G401.6 (cell line): ENCODE measurements around the gene KCP.

Experiments
- FAIRE-seq: peaks from 2 replicates; lab custom pipeline; 2012; peaks lifted over from hg19 to GRCh38; lab: Jason Lieb, UNC

The KCP gene

GRCh38 chr7:128854396-128854795, 56.1 kb downstream of the KCP start:
- FAIRE-seq = no peak

GRCh38 chr7:128853799-128854198, 56.7 kb downstream of the KCP start:
- FAIRE-seq = no peak

DNA sequence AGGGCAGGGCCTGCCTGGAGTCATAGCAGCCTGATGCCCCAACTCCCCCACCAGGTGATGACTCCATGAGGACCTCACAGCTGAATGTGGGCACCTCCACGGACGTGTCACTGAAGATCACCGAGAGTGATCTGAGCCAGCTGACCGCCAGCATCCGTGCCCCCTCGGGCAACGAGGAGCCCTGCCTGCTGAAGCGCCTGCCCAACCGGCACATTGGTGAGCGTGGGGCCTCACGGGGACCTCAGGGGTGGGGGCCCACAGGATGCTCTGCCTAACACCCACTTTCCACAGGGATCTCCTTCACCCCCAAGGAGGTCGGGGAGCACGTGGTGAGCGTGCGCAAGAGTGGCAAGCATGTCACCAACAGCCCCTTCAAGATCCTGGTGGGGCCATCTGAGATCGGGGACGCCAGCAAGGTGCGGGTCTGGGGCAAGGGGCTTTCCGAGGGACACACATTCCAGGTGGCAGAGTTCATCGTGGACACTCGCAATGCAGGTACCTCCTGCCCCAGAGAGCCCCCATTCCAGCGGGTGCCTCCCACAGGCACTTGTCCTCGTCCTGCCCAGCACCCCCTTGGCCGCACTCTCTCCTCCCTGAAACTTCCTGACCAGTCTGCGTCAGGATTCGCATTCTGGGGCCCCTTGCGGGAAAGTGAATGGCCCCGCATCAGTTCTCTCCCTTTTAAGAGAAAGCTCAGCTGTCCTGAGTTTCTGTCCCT, 57.8 kb downstream of the KCP start:
- no peak for FAIRE-seq

DNA sequence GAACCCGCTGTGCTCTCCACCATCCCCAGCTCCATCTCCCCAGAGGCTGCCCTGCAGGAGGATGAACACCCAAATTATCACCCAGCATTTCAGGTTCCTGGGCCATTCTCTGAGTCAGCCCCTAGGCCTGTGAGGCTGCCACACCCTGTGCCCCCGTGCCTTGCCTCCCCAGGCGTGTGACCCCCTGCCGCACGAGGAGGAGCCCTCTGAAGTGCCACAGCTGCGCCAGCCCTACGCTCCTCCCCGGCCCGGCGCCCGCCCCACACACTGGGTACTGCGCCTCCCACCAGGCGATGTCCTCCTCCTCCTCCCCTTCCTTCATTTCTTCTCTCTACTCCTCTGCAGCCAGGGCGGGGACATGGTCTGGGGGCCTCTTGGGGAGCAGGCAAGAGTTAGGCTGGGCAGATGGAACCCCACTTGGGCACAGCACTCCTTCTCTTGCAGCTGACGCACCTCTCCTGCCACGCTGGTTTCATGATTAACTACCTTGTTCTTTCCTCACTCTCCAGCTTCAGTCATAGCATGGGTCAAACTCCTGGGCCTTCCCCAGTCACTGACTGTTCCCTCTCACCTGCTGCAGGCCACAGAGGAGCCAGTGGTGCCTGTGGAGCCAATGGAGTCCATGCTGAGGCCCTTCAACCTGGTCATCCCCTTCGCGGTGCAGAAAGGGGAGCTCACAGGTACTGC, 60.6 kb downstream of the KCP start:
- FAIRE-seq = no peak

DNA sequence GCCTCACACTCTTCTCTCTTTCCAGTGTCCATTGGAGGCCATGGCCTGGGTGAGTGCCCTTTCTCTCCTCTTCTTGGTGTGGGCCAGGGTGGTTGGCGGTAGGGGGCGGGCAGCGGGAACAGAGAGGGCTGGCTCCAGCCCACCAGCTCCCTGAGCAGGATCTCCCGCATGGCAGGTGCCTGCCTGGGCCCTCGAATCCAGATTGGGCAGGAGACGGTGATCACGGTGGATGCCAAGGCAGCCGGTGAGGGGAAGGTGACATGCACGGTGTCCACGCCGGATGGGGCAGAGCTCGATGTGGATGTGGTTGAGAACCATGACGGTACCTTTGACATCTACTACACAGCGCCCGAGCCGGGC, 61.4 kb downstream of the KCP start:
- FAIRE-seq = no peak

- no peak for FAIRE-seq
Measured at GRCh38 chr7:128848289-128849155, 62.0 kb downstream of the KCP start.

DNA sequence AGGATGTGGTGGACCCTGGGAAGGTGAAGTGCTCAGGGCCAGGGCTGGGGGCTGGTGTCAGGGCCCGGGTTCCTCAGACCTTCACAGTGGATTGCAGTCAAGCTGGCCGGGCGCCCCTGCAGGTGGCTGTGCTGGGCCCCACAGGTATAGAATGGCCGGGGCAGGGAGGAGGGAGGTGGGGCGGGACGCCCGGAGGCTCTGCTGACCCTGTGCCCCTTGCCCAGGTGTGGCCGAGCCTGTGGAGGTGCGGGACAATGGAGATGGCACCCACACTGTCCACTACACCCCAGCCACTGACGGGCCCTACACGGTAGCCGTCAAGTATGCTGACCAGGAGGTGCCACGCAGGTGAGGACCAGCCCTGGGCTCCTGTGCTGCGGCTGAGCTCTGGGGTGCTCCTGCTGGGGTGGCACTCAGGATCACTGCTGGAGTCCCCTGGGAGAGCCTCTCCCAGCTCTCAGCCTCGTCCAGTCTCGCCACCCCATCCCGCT, 62.7 kb downstream of the KCP start:
- no peak for FAIRE-seq

GRCh38 chr7:128846781-128847444, 63.6 kb downstream of the KCP start:
- FAIRE-seq = no peak

DNA sequence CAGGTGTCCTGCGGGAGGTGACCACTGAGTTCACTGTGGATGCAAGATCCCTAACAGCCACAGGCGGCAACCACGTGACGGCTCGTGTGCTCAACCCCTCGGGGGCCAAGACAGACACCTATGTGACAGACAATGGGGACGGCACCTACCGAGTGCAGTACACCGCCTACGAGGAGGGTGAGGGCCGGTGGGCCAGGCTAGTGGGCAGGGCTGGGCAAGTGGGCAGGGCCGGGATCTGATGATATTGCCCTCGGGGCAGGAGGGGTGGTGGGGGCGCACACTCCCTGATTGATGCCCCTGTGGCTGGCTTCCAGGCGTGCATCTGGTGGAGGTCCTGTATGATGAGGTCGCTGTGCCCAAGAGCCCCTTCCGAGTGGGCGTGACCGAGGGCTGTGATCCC, 64.5 kb downstream of the KCP start:
- FAIRE-seq = no peak

GRCh38 chr7:128845475-128845874, 65.0 kb downstream of the KCP start:
- FAIRE-seq = no peak

- no peak for FAIRE-seq
Measured at GRCh38 chr7:128844777-128845311, 65.7 kb downstream of the KCP start.

- no peak for FAIRE-seq
Measured at GRCh38 chr7:128843938-128844621, 66.4 kb downstream of the KCP start.

DNA sequence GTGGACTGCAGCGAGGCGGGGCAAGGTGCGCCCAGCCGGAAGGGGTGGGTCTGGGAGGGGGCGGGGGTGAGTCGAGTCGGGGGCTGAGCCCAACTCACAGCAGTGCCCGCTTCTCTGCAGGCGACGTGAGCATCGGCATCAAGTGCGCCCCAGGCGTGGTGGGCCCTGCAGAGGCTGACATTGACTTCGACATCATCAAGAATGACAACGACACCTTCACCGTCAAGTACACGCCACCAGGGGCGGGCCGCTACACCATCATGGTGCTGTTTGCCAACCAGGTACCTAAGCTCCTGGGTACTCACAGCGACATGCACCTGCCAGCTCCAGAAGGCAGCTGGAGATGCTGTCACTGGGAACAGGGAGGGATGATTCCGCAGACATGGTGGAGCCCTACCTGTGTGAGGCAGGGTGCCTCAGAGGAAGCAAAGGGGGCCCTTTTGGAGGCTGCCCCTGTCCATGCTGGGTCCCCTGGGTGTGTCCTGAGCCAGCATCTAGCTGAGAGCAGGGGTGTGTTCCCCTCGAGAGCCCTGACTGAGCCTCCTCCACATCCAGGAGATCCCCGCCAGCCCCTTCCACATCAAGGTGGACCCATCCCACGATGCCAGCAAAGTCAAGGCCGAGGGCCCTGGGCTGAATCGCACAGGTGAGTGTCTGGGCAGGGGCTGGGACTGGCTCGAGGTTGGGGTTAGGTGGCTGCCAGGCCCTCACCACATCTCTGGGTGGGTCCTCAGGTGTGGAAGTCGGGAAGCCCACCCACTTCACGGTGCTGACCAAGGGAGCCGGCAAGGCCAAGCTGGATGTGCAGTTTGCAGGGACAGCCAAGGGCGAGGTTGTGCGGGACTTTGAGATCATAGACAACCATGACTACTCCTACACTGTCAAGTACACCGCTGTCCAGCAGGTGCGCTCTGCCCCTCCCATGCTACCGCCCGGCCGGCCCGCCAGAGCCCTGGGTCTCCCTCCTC, 67.6 kb downstream of the KCP start:
- FAIRE-seq = no peak

GRCh38 chr7:128841921-128842673, 68.4 kb downstream of the KCP start:
- no peak for FAIRE-seq

DNA sequence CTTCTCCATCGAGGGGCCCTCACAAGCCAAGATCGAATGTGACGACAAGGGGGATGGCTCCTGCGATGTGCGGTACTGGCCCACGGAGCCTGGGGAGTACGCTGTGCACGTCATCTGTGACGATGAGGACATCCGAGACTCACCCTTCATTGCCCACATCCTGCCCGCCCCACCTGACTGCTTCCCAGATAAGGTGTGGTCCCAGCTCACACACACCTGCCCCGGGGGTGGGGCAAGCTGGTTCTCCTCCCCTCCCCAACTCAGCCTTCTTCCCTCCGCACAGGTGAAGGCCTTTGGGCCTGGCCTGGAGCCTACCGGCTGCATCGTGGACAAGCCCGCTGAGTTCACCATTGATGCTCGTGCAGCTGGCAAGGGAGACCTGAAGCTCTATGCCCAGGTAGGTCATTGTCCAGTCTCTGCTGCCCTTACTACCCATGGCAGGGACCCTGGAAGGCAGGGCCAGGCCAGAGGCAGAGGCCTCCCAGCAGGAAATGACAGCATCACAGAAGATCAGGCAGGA, 69.3 kb downstream of the KCP start:
- no peak for FAIRE-seq

DNA sequence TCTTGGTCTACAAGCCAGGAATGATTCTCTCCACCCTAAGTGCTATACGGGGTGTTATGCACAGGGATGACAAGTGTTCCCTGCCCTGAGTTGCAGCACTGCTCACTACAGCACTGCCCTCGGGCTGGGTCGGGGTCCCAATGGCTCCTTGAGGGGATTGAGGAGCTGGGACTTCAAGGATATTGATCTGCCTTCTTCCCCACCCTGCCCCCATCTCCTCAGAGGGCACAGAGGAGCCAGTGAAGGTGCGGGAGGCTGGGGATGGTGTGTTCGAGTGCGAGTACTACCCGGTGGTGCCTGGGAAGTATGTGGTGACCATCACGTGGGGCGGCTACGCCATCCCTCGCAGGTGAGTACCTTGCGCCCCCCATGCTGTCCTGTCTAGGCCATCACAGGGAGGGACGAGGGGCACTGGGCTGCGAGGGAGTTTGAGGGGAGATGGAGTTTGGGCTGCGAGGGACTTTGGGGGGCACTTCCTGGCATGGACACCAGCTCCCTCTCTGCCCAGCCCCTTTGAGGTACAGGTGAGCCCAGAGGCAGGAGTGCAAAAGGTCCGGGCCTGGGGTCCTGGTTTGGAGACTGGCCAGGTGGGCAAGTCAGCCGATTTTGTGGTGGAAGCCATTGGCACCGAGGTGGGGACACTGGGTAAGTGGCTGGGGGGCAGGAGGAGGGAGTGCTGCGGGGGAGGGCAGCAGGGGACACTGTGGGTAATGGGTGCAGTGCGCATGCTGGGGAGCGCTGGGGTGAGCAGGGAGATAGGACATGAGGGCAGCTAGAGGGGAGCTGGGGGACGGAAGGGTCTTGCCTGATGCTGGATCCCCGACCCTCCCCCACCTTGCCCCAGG, 70.0 kb downstream of the KCP start:
- FAIRE-seq = no peak

- no peak for FAIRE-seq
Measured at GRCh38 chr7:128839751-128840177, 70.7 kb downstream of the KCP start.

DNA sequence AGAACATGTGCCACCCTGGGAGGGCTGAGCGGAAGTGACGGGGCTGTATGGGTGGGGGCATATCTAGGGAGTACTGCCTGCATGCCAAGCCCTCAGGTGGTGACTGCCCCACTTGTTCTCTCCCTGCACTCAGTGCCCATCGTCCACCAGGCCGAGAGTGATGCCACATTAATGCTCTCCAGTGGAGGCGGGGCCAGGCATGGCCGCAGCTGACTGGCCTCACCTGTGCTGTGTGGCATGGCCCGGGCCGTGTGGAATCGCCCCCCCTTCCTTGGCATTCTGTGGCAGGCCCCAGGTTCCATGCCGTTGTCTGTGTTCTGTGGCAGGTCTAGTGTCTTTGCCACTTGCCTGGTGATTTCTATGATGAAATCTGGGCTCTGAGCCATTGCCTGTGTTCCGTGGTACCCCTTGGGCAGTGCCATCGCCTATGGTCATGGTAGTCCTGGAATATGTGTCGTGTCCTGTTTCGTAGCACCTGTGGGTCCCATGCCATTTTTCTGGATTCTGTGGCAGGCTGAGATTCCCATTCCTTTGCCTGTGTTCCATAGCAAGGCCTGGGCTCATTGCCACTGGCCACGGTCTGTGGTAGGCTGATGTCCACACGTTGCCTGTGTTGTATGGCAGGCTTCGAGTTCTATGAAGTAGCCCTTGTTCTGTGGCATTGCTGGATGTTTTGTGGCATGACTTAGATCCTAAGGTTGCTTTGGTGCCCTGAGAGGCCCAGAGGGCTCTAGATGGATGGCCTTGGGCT, 71.4 kb downstream of the KCP start:
- FAIRE-seq = no peak
